Adipose tissue (tissue), 3 donors: ENCODE results near the gene MAPKAP1. TPM values are rescaled to one million over a fixed set of nuclear protein-coding genes. Genes with fewer than 3 reads are reported as not detected.

Experiments
- H3K27ac ChIP-seq: one replicate; pipeline ENCODE4 v1.5.1; 2013; ENCODE audit warnings: low read depth, low read length
- WGBS, 3 donors: extraction: QIAGEN DNeasy Blood & Tissue Kit; methylation state at CpG; one replicate each; pipeline ENCODE4 v1.1.7; 2013; 5-methylcytosine and 5-hydroxymethylcytosine counted together
- polyA plus RNA-seq, 3 donors: library from polyadenylated mRNA; stranded (reverse); fragments of 200-250 nt; gene quantifications; one replicate each; pipeline ENCODE4 v1.2.3, GENCODE V29; 2013
- donor health status: healthy with polysubstance abuse.
- donor health status: Bipolar disorder and iron deficiency.
- donor health status: healthy.

Gene MAPKAP1
- polyA plus RNA-seq, 3 donors, result 28.1 to 57.0 (median 50.5) TPM

DNA sequence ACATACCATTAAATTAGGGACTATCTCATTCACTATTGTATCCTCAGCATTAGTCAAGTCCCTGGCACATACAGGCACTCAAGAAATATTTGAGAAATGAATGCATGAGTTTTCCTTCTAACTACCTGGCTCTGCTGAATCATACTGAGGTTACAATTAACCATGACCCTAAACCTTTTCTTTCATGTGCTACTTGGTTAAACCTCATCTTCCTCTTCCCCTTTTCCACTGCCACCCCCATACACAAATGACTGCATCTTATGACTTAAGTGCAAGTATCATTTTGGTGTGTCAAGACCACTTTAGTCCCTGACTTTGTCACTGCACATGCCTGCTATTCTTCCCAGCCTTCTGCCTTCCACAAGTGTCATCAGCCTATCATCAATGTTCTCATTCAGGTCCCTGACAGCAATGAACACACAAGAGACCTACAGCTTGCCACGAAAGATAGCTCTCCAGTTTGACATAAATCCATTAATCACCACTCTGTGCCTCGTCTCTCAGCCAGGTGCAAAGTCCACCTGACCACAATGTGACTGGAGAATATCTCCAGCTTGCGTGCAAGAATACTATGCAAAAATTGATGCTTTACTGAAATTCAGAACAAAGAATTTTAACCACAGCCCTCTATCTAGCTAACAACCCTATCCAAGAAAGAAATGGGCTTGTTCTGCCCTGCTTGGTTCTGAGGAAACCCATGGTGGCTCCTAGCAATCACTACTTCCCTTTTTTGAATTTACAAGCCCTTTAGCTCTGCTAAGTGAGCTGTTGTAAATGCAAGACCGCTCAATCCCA, 74.5 kb downstream of the MAPKAP1 start:
- 48 to 65% (median 53%) methylated on average over 4 of the region's 4 CpGs for WGBS, 3 donors
- no peak overlapping the region for H3K27ac ChIP-seq

DNA sequence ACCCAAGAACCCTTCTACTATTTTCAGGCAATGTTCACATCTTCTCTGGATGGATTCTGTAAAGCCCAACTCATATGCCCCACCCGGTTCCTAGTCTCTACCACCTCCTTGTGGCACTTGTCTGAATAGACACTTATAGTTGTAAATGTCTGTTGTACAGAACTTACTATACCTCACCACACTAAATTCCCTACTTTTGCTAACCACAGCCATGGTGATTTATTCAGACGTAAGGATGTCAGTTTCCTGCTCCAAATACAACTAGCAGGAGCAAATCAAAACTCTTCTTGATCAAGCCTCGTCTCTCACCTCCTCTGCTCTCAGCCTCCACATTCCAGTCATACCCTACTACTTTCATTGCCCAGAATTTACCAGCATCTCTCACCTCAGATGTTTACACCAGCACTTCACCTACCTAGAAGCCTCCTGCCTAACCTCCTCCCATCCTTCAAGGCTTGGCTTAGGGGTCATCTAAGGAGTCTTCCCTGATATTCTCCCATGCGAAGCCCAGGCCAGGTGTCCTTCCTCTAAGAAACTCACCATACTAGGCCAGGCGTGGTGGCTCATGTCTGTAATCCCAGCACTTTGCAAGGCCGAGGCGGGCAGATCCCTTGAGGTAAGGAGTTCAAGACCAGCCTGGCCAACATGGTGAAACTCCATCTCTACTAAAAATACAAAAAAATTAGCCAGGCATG, 75.5 kb downstream of the MAPKAP1 start:
- WGBS, 3 donors, result 73 to 80% (median 79%) methylated on average over 7 of the region's 7 CpGs
- no peak overlapping the region for H3K27ac ChIP-seq

GRCh38 chr9:125630436-125630835, 76.6 kb downstream of the MAPKAP1 start:
- H3K27ac ChIP-seq, result no peak overlapping the region
- WGBS, 3 donors, result 92 to 100% (median 96%) methylated on average over 1 of the region's 1 CpG

- no peak overlapping the region for H3K27ac ChIP-seq
- WGBS, 3 donors, result 78 to 91% (median 82%) methylated on average over 3 of the region's 3 CpGs
These were observed 77.6 kb downstream of the MAPKAP1 start for GRCh38 chr9:125629446-125629845.

GRCh38 chr9:125626187-125626586, 80.8 kb downstream of the MAPKAP1 start:
- no peak overlapping the region for H3K27ac ChIP-seq

GRCh38 chr9:125621170-125621569, 85.8 kb downstream of the MAPKAP1 start:
- H3K27ac ChIP-seq, result no peak overlapping the region
- WGBS, 3 donors, result 95 to 100% (median 98%) methylated on average over 1 of the region's 1 CpG

DNA sequence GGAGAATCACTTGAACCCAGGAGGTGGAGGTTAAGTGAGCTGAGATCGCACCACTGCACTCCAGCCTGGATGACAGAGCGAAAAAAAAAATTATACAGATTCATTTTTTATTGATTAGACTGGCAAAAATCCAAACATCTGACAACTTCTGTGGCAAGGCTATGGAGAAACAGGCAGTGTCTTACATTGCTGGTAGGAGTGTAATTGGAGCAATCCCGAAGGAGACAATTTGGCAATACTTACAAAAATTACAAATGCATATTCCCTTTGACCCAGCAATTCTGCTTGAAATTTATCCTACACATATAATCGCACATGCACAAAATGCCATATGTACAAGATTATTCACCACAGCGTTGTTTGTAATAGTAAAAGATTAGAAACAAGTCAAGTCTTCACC, 86.8 kb downstream of the MAPKAP1 start:
- H3K27ac ChIP-seq, result no peak overlapping the region
- 83 to 87% (median 86%) methylated on average over 5 of the region's 5 CpGs for WGBS, 3 donors

DNA sequence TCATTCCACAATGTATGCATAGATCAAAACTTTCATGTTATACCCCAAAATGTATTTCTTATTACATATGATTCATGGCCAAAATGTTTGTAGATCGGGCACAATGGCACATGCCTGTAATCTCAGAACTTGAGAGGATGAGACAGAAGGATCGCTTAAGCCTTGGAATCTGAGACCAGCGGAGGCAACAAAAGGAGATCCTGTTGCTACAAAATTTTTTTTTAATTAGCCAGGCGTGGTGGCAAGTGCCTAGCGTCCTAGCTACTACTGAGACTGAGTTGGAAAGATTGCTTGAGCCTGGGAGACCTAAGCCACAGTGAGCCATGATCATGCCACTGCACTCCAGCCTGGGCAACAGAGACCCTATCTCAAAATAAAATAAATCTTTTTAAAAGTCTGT, 89.9 kb downstream of the MAPKAP1 start:
- WGBS, 3 donors, result 96 to 97% (median 97%) methylated on average over 5 of the region's 5 CpGs
- no peak overlapping the region for H3K27ac ChIP-seq

DNA sequence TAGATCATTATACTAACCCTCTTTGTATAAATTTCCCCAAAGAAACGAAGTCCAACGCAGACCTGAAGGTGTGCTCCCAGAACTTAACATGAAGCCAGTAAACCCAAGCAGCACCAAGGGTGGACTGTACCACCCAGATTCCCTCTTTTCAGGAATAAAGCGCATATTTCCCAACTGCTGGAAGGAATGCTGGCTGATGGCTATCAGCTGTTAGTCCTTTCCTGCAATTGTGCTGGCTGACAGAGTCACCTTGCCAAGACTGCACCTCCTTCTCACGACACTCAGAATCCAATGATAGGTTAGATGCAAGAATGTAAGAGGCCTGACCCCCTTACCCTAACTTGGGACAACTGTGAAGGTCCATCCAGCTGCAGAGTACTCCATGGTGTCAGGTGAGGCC, 93.9 kb downstream of the MAPKAP1 start:
- no peak overlapping the region for H3K27ac ChIP-seq
- 86 to 95% (median 87%) methylated on average over 4 of the region's 4 CpGs for WGBS, 3 donors

- H3K27ac ChIP-seq, result no peak overlapping the region
These were observed 94.4 kb downstream of the MAPKAP1 start for GRCh38 chr9:125612616-125613015.

GRCh38 chr9:125611121-125611765, 95.8 kb downstream of the MAPKAP1 start:
- H3K27ac ChIP-seq, result no peak overlapping the region
- WGBS, 3 donors, result 96 to 99% (median 98%) methylated on average over 2 of the region's 2 CpGs

GRCh38 chr9:125609744-125610143, 97.3 kb downstream of the MAPKAP1 start:
- WGBS, 3 donors, result 90 to 96% (median 93%) methylated on average over 1 of the region's 1 CpG
- H3K27ac ChIP-seq, result no peak overlapping the region

- H3K27ac ChIP-seq, result no peak overlapping the region
- WGBS, 3 donors, result 51 to 81% (median 57%) methylated on average over 10 of the region's 10 CpGs
These were observed 98.4 kb downstream of the MAPKAP1 start for GRCh38 chr9:125608489-125609224.

DNA sequence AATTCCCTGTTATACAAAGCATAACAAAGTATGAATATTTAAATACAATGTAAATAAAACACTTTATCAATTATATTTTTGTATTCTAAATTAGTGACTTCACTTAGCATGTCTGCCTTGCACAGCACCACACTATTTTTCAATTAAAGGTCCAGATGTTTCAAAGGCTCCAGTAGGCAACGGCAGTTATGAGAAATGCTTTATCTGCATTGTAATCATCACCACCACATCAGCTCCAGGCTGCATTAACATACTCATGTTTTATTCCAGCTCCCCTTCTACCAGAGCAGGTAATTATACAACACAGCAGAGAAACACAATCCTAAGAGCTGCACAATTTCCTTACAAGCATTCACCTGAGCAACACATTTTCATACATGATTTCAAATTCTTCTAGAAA, 102.8 kb downstream of the MAPKAP1 start:
- H3K27ac ChIP-seq, result no peak overlapping the region
- 65 to 81% (median 73%) methylated on average over 1 of the region's 1 CpG for WGBS, 3 donors

DNA sequence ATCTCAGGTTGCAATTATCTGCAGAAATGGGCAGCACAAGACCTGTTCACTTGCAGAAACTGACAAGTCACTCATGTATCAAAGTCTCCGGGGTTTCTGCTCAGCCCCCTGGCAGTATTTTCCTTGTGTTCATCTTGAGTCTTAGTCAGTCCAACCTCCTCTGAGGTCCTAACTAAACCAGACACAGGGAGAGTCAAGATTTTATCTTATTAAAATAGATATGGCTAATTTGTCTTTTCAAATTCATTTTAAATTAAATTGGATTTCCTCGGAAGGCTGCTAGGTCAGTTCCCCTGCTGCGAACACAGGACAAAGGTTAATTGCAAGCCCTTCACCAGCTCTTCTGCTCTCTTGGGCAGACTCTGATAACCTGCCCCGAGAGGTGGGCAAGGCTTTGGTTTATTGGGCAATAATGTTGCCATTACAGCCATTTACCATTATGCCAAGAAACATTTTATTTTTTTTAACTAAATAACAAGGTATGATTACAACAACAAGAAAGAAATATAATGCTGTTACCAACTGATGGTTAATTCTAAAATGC, 103.5 kb downstream of the MAPKAP1 start:
- H3K27ac ChIP-seq, result no peak overlapping the region
- WGBS, 3 donors, result 80 to 91% (median 87%) methylated on average over 4 of the region's 4 CpGs

GRCh38 chr9:125601961-125602360, 105.0 kb downstream of the MAPKAP1 start:
- no peak overlapping the region for H3K27ac ChIP-seq
- 95 to 96% (median 95%) methylated on average over 7 of the region's 7 CpGs for WGBS, 3 donors

- no peak overlapping the region for H3K27ac ChIP-seq
- 41 to 92% (median 78%) methylated on average over 1 of the region's 1 CpG for WGBS, 3 donors
These were observed 106.8 kb downstream of the MAPKAP1 start for GRCh38 chr9:125600194-125600593.

DNA sequence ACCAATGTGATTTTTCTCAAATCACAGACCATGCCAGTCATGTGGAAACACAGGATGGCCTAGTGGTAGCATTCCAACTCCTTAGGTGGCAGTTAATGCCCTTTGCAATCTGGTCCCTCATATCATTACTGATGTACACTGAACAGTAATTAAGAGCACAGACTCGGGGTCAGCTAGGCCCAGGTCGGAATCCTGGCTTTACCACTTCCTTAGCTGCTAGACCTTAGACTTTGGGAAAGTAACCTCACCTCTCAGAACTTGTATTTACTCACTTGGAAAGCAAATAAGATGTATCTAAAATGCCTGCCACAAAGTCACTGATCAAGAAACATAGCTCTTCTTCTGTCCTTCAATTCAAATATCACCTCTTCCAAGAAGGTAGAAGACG, 112.8 kb downstream of the MAPKAP1 start:
- WGBS, 3 donors, result 49 to 93% (median 85%) methylated on average over 3 of the region's 3 CpGs

More for the DNA sequence above, 112.8 kb downstream of the MAPKAP1 start:
- H3K27ac ChIP-seq, result no peak overlapping the region
